GM19452 (cell line): ENCODE data around the gene GRAMD4.
"Not testable (repeated sequence)": the region's sequence is repeated elsewhere in the genome, so short reads cannot be mapped to it uniquely, and the experiment has no call there.

ENCODE experiments used
- ATAC-seq: cut with Tn5 transposase; IDR thresholded peaks from one replicate; pipeline ENCODE4 v1.9.1; 2021; ENCODE audit not compliant: unreplicated experiment

GRAMD4 gene

DNA sequence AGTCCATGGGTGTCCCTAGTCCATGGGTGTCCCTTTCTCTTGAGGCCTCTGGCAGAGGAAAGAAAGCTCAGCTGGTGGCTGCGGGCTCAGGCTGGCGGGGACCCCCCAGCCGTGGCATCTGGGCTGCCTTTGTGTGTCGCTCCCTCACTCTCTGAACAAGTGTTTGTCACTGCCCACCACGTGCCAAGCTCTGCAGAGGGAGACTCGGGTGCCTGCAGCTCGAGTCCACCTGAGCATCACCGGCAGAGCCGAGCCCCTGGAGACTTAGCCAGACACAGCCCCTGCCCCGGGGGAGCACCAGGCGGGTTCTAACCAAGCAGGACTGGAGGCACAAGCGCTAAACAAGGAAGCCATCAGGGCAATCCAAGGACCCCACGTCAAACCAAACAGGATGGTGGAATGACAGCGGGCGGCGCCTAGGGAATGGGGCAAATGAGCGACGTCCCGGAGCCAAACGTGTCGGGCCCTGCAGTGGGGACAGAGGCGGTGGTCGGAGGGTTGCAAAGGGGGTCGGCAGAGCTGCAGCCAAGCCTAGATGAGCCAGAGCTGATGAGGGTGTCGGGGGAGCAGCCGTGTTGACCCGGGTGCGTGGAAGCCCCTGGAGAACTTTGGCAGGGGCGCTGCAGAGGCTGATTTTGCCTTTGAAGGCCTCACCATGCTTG lies 2.1 kb upstream of the GRAMD4 start:
- ATAC-seq = no peak

DNA sequence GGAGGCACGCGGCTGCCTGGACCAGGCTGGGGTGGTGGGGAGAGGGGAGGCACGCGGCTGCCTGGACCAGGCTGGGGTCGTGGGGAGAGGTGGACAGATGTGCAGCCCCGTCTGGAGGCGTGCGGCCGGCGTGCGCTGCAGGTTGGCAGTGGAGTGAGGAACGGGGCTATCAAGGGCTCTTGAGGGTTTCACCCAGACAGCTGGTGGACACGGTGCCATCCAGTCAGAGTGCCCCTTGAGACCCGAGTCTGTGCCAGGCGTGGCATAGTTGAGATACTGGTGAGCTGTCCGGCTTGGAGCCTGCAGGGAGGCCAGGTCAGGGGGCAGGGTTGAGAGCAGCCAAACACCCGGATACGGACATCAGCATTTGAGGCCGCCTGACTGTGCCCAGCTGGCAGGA lies 1.5 kb upstream of the GRAMD4 start:
- no peak for ATAC-seq

- ATAC-seq = no peak
Observed at GRCh38 chr22:46619240-46619829, 851 bp upstream of the GRAMD4 start.

DNA sequence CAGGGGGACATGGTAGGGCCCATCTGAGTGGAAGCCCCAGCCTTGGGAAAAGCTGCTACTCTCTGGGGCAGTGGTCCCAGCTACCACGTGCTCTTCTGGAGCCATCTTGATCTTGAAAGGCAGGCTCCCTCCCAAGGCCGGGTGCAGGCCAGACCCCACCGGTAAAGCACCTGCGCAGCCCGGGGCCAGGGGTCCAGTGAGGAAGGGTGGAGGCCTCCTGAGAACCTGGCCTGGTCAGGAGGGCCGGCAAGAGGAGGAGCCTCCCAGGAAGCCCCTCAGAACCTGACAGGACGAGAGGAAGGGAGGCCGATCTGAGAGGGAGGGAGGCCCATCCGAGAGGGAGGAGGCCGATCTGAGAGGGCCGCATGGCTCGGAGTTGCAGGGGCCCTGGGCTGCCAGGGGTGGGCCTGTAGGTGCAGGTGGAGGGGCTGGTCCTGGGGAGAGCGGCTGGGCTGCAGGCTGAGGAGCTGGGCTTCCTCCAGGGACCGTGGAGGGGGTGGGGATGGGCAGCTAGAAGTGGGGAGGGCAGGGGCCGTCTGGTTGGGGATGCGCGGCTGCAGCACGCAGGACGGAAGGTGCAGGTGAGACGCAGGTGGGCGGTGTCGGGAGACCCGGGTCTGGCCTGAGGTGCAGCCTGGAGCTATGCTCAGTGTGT lies 529 bp downstream of the GRAMD4 start:
- no peak for ATAC-seq

- not testable (repeated sequence) for ATAC-seq
Observed at GRCh38 chr22:46621243-46621930, 1.2 kb downstream of the GRAMD4 start.

- no peak for ATAC-seq
Observed at GRCh38 chr22:46622081-46622521, 1.9 kb downstream of the GRAMD4 start.

GRCh38 chr22:46625113-46625842 lies 5.1 kb downstream of the GRAMD4 start:
- ATAC-seq = no peak

GRCh38 chr22:46625843-46626349 lies 5.7 kb downstream of the GRAMD4 start:
- ATAC-seq = no peak

GRCh38 chr22:46626356-46626755 lies 6.2 kb downstream of the GRAMD4 start:
- no peak for ATAC-seq

GRCh38 chr22:46626911-46627805 lies 7.0 kb downstream of the GRAMD4 start:
- ATAC-seq = no peak

DNA sequence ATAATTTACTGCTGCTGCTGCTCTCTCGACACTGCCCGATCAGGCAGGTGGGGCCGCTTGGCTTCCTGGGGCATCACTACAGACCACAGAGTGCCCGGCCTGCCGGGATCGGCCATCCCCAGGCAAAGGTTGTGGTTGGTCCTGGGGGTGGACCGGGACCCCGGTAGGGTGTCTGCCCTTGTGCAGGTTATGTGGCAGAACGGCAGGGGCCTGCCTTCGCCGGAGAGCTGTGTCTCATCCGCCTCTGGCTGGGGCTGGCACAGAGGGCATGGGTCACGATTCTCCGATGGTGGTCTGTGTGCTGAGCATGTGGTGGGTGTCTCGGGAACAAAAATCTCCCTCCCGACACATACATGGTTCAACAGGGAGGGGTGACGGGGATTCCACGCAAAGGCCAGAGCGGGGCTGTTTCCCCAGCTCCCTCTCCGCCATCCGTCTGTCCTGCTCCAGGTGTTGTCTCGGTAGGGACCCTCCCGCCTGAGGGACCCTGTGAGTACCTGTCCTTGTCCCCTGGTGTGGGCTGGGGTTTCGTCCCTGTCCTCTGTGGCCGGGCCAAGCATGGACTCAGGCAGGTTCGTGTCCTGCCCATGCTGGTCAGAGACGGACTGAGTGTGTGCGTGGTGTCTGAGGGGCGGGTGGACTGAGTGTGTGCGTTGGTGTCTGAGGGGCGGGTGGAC lies 7.8 kb downstream of the GRAMD4 start:
- ATAC-seq = no peak

DNA sequence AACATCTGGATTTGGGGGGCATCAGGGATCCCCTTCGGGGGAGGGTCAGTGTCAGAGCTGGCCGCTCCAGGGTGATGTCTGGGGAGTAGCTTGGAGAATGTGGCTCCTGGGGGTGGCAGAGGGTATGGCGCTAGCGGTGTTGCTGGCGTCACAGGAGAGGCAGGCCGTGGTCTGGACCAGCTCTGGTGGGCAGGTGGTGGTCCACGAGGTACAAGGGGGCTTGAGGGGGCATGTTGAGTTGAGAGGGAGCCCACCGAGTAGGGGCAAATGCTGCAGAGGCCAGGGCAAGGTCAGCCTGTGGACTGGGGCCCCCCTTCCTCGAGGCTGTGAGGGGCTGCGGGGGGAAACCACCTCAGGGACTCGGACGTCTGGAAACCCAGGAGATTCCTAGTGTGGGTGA lies 8.6 kb downstream of the GRAMD4 start:
- no peak for ATAC-seq

- ATAC-seq = no peak
Observed at GRCh38 chr22:46629291-46629690, 9.1 kb downstream of the GRAMD4 start.

DNA sequence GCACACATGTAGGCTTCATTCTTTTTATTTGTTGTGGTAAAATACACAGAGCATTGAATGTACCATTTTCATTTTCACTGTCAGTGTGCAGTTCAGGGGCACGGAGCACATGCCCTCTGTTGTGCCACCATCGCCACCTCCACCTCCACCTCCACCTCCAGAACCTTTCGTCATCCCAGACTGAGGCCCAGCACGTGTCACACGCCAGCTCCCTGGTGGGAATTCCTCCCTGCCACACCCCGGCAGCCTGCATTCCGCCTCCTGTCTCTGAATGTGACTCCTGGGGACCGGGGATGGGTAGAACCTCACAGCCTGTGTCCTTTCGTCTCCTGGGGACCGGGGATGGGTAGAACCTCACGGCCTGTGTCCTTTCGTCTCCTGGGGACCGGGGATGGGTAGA lies 10.9 kb downstream of the GRAMD4 start:
- no peak for ATAC-seq

DNA sequence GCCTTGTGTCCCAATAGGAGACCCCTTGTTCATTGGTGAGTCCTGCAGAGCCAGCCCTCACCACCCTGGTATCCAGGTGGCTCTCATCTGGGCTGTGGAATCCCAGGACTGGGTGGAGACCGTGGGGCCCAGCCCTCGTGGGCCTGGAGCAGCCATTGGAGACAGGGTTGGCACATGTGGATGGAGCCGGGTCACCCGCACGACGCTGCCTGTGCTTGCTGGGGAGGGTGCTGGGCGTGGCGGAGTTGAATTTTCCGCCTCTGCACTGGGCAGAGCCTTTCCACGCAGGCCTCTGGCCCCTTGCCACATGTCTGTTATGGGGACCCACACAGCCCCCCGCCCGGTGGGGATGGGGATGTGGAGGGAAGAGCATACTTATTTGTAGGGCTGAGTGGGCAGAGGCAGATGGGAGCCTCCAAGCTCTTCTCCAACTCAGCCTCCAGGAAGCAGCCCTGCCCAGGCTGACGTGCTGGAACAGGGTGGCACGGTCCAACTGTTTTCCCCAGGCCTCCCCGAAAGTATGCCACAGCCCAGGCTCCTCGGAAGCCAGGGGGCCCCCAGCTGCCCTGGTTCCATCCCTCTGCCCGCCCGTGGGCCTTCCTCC lies 12.6 kb downstream of the GRAMD4 start:
- no peak for ATAC-seq

DNA sequence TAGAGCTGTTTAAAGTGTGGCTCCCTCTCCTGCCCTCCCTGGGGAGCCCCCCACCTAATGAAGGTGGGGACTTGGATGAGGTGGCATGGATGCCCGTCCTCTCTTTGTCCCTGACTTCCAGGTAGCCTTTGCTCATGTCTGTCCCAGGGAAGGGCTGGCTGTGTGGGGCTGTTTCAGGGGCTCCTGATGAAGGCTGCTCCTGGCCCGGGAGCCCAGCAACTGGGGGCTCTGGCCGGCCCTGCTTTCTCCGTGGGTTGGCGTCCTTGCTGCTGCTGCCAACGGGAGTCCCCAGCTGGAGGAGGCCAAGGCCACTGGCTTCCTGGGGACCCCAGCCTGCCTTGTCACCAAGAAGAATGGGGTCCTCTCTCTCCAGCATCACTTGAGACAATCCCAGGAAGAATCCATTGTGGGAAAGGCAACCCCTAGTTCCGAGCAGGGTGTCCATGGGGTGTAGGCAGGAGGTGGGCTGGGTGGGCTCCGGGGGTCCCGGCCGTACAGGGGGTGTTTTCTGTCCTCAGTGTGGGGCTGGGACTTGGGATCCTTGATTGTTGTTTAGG lies 13.2 kb downstream of the GRAMD4 start:
- ATAC-seq = no peak

GRCh38 chr22:46634011-46634699 lies 14.0 kb downstream of the GRAMD4 start:
- ATAC-seq = no peak
